Kasumi-1 (cell line): ENCODE data around the gene FUZ.

Source experiments
- DNase-seq, 2 experiments: peaks; one replicate each; lab custom pipeline; 2025; lab: John Stamatoyannopoulos, UW

FUZ gene

DNA sequence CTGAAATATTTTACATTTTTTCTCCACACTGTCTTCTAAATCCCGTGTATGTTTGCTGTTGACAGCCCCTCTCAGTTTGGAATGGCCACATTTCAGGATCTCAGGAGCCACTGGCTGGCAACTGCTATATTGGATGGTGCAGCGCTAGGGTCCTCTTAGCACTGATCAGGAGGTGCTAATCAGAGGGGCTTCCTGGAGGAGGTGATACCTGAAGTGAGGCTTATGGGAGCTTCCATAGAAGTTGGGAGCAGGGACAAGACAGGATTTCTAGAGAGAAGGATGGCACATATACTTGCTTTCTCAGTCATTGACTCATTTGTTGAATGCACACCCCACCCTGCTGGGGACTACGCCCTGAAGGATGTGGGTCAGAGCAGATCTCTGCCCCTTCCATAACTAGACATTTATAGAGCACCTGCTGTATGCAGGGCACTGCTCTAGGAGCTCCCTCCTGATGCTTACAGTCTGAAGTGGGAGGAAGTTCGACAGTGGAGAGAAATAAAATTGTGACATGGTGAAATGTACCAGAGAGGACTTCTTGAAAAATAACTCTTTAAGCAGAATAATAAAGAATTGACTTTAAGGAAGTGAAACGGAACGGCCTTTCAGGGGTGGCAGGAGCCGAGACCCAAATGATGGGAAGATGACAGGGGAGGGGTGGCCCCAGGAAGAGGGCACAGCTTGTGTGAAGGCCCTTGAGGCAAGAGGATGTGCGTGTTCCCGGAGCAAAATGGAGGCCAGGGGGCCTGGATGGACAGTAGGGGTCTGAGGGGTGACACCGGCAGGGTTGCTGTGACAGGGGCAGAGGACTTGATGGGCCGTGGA is 33.1 kb downstream of the FUZ start:
- no peak for DNase-seq

DNA sequence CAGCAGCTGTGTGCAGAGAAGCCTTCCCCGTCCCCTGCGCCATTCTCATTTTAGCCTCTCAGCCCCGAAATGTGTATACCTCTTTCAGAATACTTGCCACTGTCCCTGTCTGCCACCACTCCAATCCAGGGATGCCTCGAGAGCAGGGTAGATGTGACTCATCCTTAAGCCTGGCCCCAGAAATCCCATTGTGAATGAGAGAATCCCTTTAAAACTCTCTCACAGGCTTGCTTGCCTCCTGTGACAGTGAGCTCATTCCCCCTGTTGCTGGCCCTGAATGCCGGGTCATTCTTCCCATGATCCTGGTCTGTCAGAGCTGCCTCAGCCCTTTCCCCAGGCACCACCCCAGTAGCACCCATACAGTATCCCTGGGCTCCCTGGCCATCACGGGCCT is 36.7 kb downstream of the FUZ start:
- DNase-seq = no peak

DNA sequence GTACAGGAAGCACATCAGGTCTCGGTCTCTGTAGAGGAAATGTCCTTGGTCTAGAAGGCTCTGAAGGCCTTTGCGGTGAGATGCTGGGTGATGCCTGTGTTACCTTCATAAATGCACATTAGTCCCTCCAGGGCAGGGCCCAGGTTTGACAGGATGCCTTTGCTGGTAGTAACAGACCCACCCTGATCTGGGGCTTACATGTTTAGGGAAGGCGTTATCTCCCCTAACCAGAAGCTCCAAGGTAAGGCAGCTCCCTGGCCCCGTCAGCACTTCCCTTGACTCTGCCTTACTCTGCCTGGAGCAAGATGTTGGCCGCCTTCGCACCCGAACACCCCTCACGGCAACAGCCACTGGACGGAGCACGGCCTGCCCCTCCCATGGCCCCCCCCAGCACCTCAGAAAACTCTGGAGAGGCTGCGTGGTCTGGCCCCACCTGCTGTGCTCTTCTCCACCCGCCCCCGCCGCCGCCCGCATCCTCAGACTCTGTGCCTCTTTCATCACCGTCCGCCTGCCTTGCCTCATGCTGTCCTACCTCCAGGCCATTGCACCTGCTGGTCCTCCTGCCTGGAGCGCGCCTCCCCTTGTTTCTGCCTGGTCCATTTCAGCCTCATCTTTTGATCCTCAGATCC is 37.2 kb downstream of the FUZ start:
- DNase-seq = no peak

DNA sequence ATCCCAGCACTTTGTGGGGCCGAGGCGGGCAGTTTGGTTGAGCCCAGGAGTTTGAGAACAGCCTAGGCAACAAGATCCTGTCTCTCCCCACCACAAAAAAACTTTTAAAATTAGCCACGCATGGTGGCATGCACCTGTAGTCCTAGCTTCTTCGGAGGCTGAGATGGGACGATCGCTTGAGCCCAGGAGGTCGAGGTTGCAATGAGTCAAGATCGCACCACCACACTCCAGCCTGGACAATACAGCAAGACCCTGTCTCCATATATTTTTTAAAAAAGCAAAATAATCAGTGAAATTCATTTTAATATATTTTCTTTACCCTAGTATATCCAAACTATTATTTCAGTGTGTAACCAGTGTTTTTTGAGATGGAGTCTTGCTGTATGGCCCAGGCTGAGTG is 38.1 kb downstream of the FUZ start:
- no peak for DNase-seq

DNA sequence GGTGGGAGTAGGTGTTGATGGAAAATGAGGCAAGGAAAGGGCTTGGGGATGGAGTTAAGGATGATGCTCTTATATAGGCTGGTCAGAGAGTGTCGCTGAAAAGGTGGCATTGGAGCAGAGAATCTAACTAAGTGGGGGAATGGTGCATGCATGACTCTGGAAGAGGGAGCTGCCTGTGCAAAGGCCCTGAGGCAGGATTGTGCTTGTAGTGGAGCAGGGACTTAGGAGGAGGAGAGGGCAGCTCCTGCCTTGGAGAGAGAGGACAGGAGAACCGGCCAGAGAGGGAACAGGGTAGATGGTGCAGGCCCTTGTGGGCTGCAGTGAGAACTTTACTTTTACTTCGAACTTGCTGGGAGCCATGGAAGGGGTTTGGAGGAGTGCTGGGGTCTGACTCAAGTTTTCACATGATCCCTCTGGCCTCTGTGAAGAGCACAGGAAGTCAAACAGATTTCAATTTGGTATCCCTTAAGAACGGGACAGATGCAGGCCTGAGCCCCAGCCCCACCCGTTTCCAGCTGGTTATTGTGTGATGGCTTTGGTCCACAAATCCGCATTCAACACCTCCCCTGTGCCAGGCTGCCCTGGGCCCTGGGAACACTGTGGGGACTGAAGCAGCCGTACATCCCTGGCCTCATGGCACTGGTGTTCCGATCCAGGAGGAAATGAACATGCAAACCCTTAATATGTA is 39.3 kb downstream of the FUZ start:
- DNase-seq = no peak

DNA sequence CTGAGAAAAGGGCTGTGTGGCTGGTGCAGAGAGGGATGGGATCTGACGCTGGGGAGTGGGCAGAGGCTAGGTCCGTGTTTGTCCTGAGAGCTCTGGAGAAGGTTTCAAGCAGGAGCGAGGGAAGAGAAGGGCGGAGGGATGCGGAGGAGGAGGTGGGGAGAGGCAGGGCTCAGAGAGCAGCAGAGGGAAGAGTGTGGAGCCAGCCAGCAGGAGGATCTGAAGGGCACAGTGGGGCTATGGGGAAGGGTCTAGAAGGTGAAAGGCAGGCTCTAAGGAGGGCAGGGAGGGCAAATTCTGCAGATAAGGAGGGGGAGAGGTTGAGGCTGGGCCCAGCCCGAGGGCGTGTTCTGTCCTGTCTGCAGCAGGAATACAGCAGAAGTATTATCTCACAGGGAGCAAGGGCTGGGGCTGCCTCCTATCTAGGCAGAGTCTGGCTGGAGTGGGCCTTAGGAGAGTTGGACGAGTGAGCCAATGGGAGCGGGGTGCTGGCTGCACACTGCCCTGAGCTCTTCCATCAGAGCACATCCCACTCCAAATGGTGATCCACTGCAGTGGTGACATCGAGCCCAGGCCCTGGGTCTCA is 40.2 kb downstream of the FUZ start:
- DNase-seq = no peak

DNA sequence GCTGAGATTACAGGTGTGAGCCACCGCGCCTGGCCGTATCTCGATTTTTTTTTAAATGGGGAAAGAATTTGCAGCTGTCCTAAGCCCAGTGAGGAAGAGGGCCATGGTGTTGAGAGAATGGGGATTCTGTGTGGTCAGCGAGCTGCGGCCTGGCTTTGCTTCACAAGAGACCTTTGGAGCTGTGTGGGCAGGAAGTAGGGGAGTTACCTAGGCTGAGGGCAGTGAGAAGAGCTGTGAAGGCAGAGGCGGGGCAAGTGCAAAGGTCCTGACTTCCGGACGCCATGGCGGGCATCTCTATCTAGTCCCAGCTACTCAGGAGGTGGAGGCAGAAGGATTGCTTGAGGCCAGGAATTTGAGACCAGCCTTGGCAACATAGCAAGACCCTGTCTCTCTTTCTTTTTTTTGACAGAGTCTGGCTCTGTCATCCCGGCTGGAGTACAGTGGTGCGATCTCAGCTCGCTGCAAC is 41.4 kb downstream of the FUZ start:
- no peak for DNase-seq

DNA sequence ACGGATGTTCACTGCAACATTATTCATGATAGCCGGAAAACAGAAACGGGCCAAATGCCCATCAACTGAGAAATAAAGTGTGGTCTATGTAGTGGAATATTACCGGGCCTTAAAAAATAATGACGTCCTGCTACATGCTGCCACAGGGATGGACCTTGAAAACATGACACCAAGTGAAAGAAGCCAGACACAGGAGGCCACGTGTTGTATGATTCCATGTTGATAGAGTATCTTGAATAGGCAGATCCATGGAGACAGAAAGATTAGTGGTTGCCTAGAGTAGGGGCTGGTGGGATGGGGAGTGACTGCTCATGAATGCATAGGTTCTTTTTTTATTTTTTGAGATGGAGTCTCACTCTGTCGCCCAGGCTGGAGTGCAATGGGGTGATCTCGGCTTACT is 42.6 kb downstream of the FUZ start:
- no peak for DNase-seq

DNA sequence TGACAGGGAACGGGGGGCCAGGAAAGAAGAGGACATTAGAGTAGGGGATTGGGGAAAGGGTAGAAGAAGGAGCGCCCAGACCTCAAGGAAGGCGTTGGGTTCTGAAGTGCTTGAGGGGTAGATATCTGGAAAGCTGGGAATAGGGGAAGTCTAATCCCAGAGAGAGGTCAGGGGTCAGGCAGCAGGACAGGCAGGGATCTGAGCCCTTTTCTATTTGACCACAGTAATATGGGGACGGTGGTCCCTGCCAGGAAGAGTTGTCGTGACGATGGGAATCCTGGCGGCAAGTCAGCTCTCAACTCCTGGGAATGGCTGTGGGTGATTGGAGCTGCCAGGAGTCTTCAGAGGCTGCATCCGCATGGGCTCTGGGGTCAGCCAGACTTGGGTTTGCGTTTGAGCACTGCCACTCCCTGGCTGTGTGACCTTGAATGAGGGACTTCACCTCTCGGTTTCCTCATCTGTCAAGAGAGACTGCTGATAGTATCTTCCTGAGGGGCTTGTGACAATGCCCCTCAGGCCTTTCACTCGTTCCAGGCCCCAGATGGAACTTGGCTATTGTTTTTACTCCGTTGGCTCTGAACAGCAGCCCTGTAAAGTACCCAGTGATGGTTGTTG is 45.0 kb downstream of the FUZ start:
- no peak for DNase-seq

DNA sequence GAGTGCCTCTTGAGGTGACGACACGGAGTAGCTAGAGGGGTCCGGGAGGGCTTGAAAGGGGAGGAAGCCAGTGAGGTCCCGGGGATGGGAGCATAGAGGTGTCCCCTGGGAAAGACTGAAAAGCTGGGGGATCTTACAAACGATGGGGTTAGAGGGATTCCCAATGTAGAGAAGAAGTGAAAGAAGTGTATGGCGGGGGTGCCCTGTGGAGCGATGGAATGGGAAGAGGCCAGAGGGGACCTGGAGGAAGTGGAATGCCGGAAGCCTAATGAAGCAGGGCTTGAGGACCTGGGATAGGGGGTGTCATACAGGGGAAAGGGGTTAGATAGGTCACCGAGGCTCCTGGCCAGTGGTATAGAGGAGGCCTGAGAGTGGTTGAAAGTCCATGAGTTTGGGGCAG is 45.7 kb downstream of the FUZ start:
- no peak for DNase-seq

DNA sequence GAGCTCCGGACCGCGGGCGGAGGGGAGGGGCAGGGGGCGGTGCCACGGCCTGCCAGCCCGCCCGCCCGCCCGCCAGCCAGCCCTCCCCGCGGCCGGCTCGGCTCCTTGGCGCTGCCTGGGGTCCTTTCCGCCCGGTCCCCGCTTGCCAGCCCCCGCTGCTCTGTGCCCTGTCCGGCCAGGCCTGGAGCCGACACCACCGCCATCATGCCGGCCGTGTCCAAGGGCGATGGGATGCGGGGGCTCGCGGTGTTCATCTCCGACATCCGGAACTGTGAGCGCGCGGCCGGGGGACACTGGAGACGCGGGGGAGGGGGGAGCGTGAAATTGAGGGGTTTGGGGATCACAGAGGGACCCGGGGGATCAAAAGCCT is 46.2 kb downstream of the FUZ start, which contains the start of gene AP2A1:
TSS of gene AP2A1 (plus strand) at position 72 of the 370 bp plus-strand sequence. CDS start at position 205, 133 bp downstream.
- DNase-seq = no peak

DNA sequence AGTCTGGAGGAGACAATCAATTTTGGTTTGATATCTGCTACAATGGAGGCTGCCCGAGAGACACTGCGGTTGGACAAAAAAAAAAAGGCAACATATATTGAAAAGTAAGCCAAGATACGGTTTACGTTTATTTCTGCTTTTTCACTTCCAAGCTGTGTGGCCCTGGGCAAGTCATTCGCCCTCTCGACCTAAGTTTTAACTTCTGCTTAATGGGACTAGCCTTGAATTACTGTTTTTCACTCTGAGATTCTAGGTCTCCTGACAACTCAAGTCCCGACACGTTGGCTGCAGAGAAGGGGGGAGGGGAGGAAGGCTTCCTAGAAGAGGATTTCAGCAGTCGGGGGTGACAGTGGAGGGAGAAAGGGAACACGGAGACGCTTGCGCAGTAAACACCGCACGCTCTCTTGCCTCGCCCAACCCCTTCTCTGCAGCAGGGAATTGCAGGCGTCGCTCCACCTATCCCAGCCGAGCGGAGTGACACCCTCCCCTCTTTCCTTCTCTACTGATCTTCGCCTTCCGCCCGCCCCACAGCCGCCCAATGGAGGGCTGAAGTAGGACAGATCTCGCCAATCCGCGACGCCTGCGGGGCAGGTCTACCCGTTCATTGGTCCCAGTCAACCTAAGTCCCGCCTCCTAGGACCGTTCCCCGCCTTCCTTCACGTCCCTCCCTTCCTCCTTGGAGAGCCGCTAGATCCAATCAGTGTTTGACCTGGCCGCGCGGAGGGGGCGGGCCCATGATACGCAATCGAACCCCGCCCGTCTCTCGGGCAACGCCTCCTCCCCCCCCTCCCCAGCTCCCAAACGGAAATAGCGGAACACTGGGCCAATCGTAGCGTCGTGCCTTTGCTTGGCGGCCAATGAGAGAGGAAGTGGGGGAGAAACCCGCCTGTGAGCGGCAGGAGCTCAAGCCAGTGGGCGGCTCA is 46.8 kb downstream of the FUZ start:
- DNase-seq = peak; percentile 99 to 100

DNA sequence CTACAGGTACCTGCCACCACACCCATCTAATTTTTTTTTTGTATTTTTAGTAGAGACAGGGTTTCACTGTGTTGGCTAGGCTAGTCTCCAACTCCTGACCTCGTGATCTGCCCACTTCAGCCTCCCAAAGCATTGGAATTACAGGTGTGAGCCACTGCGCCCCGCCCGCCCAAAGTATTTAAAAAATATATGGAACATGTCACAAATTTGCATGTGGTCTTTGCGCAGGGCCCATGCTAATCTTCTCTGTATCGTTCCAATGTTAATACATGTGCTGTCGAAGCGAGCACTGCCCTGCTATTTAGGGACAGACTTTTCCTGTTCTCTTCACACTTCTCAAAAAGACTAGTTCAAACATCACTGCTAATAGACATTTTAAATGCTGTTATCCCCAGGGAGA is 48.8 kb downstream of the FUZ start:
- DNase-seq = no peak

DNA sequence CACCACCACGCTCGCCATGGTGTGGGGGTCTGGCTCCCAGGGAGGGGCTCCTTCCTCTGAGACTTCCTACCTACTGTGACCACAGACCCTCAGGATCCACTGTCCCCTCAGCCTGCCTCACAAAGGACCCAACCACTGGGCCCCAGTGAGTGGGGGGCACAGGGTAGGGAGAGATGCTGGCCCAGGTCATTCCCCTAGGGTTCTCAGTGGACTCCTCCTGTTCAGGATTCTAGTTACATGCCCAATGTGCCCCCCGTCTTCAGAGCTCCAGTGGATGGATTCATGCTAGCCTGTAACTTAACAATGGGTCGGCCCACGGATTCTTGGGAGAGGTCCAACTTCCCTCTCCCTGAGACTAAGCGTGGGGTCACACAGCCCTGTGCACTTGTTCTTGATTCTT is 49.9 kb downstream of the FUZ start, which contains the start of gene TSKS:
TSS of gene TSKS (minus strand) at position 77 of the 400 bp plus-strand sequence. CDS start at position 18, 59 bp downstream.
- no peak for DNase-seq

DNA sequence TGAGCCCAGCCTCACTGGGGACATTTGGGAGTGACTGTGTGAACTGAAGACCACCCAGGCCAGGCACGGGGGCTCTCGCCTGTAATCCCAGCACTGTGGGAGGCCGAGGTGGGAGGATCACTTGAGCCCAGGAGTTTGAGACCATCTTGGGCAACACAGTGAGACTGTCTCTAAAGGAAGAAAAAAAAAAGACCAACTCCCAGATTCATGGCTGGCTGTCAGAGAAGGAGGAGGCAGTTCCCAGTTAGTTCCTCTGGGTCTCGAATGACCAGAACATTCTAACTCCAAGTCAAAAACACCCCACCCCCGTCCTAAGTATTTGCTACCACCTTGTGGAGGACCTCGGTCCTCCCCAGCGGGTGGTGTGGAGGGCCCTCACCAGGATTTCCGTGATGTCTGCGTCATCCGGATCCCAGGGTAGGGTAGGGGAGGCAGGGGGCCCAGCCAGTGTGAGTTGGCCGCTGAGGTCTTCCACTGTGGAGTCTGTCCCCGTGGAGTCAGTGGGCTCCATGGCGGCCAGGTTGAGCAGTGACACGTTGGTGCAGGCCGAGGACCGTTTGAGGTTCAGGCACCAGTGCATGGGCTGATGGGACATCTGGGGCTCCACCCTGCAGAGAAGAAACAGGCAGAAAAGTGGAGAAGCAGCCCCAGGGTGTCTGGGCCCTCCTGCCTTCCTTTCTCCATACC is 51.3 kb downstream of the FUZ start:
- DNase-seq = peak; percentile 57 to 65

DNA sequence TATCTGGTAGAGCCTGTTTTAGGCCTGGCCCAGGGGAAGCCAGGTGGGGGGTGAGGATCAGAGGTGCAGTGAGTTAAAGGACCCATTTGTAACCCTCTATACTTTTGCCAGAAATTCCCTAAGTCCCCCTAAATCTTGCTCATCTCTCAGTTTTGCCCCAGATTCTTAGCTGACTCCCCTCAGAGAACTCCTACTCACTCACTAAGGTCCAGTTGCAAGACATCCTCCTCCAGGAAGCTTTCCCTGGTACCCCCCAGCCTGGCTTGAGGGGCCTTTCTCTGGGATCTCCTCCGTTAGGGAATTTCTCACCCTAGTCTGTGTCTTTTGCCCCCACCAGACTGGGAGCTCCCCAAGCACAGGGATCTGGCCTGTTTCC is 51.9 kb downstream of the FUZ start:
- no peak for DNase-seq

DNA sequence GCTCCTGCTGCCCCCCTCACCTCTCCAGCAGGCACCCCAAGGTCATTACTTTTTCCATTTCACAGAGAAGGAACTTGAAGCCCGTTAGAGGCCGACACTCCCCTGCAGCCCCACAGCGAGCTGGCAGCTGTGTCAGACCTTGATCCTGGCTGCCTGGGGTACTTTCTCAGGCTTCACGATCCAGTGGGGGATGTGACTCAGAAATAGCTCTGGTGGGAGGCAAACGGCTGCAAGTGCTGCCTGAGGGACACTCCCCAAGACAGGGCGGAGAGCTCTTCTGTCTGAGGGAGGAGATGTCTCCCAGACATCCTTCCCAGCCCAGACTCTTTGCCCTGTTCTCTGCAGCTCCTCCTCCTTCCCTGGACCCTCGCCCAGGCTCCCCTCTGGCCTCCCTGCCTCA is 54.8 kb downstream of the FUZ start:
- peak; percentile 60 to 61 for DNase-seq
